HG02678 (cell line): ENCODE results near the gene HOXD1.

Experiments used
- ATAC-seq: cut with Tn5 transposase; IDR thresholded peaks from one replicate; pipeline ENCODE4 v1.9.1; 2021; ENCODE audit warnings: mild to moderate bottlenecking, moderate library complexity; ENCODE audit not compliant: unreplicated experiment

The HOXD1 gene

DNA sequence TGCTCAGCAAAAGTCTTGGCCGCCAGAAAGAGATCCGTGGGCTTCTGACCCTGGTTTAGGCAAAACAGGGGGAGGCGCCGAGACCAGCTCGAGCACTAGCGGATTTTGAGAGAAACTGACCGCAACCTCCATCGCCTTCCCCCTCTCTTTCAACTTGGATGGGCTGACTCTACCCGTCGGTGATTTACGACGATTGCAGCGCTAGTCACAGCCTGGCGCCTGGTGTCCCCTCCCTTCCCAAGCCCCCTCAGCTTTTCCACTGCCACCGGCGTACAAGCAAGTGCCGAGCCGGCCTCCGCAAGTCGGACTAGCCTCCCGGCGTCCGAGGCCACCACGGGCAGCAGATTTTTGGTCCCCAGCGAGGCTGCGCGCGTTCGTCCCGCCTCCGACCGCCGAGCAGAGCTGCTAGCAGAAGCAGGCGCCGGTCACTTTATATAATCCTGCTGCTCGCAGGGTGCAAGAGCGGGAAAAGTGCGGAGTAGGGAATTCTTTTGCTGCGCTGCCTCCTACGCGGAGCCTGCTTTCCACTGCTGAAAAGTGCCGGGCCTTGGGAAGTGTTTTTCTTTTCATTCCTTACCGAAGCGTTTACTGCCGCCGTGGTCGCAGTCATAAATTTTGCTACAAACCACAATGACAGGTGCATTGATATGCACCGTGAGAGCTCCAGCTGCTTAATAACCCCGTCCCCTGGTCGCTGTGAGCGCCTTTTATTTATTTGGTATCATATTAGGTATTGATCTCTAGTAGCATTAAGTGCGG lies 23.7 kb upstream of the HOXD1 start:
- no peak for ATAC-seq

GRCh38 chr2:176165370-176166050 lies 23.0 kb upstream of the HOXD1 start:
- ATAC-seq = no peak

DNA sequence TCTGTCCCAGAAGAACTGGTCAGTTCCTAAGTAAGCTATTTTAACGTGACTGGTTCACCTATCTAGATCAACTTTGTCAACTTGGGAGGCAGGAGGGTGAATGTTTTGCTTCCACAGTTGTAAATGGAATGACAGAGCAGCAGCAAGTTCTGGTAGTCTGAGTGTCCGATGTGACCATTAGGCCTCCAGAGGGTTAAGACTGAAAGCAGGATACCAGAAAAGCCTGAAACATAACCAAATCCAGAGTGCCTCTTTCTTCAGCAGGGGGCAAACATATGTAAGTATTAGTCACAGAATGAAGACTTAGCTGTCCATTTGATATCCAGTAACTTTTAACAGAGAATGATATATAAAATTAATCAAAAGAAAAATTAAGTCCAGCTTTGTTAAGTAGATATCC lies 22.2 kb upstream of the HOXD1 start:
- no peak for ATAC-seq

DNA sequence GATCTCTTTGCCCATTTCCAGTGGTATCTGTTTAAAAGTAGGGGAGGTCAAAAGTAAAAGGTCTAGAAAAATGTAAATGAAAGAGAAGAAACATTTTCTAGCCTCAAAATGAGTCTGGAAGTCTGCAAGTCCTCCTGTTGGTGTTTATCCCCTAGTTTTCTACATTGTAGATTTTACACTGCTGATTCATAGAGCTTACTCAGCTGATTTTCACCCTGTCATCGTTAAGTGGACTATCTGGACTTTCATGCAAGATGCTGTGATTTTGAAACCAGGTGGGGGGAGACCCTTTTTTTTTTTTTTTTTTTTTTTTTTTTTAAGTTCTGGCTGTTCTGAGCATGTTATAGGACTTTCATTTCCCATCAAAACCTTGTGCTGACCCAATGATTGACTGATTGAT lies 21.1 kb upstream of the HOXD1 start:
- ATAC-seq = no peak

GRCh38 chr2:176169181-176169580 lies 19.3 kb upstream of the HOXD1 start:
- no peak for ATAC-seq

DNA sequence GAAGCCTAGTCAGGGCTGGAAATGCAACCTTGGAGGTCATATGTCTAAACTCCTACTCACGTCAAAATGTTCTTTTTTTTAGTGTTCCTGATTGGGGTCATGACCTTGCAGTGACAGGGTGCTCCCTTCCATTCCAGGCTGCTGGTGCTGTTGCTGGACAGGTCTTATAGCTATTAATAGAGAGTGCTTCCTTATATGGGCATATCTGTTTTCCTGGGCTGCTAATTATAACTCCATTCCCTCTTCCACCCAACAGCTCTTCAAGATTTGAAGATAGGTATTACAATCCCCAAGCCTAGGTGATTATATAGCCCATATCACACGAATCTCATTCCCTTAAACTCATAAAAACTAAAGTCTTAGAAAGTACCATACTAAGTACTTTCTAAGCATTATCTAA lies 18.8 kb upstream of the HOXD1 start:
- no peak for ATAC-seq

GRCh38 chr2:176170602-176171305 lies 17.7 kb upstream of the HOXD1 start:
- no peak for ATAC-seq

- no peak for ATAC-seq
Measured at GRCh38 chr2:176171351-176172006, 17.0 kb upstream of the HOXD1 start.

- no peak for ATAC-seq
Measured at GRCh38 chr2:176172007-176172894, 16.2 kb upstream of the HOXD1 start.

GRCh38 chr2:176172895-176173566 lies 15.4 kb upstream of the HOXD1 start:
- ATAC-seq = no peak

DNA sequence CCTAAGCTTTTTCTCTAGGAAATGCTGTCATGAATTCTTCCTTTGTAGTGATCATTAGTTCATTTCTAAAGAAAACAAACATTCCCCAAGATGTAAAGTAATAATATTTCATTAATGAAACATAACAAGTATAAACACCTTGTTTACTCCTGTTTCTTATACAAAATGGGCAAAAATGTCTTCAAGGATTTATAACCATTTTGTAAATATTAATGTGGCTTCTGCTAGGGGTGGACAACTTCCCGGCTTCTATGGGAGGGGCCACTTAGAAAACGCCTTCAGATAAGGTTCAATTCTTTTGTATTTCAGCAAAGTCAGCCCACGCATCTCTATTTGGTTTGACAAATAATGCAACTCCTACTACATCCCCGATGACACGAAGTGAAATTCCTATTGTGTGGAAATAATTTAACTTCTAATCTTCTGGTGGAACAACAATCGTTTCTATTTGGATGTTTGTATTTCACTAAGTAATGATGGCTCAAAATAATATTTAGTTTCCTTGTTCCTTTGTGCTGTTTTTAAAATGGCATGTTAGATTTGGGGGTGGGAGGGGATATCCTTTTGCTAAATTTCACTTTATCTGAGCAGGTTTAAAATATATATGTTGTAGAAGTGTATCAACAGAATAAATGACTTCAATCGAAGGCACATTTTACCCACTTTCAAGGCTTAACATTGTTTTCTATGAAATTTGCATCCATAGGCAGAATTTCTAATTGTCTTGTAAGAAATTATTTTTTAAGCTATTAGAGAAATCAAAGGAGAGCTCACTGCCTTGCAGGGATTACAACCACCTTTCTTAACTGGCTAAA lies 14.7 kb upstream of the HOXD1 start:
- no peak for ATAC-seq

DNA sequence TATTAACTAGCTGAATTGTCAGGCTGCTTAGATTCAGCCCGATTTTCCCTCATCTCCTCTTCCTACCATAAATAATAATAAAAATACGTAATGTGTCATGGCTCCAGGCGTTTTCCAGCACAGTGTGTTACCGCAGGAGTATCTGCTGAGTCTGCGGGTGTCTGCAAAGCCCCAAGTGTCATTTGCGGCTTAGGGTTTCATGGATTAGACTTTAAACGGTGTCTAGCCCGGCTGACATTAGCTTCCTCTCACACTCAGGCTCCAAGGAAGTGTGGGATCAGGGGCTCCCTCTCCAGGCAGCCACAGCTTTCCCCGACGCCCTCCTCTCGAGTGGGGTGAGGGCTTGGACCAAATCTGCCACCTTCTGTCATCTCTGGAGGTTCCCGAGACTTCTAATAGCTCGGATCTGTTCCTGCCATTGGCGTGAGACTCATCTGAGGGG lies 14.1 kb upstream of the HOXD1 start:
- ATAC-seq = no peak

DNA sequence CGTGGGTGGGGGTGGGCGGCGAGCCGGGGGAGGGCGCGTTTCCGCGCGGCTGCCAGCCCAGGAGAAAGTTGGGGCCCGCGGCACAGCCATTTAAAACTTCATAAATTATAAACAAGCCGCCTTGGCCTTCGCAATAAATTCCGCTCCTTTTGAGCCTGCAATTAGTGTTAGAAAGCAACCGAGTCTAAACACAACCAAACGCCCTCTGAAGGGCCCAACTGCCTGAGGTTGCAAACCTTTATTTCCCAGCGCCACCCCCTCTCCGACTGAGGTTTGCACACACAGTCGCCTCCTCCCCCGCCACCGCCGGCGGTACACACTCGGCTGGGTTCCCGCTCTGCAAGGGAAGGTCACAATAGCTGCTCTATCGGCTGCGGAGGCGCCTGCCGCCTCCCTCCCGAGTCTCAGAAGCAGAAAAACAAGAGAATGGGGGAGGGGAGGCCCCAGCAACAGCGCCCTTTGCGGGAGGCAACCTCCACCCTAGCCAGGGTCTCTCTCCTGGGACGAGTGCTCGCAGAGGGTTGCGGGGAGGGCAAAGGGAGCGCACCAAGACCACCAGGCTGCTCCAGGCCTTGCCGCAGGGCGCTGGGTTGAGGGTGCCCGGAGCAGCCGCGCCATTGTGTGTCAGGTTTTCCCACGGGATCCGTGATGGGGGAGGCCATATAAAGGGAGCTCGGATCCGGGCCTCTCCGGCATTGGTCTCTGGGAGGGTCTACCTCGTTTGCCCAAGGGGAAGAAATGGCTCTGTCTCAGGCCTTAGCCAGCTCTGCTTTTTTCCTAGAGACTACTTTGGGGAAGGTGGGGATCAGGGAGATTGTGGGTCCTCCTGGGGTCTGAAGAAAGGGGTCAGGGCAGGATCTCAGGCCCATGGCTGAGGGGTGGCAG lies 13.4 kb upstream of the HOXD1 start:
- no peak for ATAC-seq

GRCh38 chr2:176175709-176176607 lies 12.5 kb upstream of the HOXD1 start:
- ATAC-seq = no peak

GRCh38 chr2:176177580-176178037 lies 10.9 kb upstream of the HOXD1 start:
- no peak for ATAC-seq

DNA sequence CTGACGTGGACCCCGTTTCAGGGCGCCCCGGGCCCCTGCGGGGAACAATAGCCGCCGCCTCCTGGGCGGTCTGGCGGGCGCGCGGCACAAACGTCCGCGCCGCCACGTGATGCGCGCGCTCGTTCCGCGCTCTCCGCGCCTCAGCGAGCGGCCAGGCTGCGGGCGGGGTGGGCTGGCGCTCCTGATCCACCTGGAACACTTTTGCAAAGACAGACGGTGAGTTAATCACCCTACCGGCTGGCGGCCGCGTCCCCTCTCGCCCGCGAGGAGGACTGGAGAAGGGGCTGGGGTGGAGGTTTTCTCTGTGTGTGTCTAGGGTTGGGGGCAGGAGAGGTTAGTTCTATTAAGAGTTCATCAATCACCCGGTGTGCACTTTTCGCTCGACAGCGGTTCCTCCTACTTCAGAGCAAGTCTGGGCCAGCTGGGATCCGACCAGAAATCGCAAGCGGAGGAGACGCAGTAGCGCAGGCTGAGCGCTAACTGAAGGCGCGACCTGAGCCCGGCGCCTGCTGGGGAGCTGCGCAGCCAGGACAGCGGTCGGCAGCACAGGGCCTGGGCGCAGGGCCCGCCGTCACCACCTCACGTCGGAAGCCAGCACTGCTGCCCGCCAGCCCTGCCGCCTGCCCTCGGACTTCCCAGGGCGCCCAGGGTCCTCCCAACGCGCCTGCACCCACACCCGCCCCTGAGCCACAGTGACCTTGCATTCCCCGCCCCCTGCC lies 10.3 kb upstream of the HOXD1 start:
- ATAC-seq = no peak
